HEK293 (cell line): ENCODE results near the gene HMCN1.

Source experiments
- CTCF ChIA-PET: fragments of 350-600 bp; formaldehyde crosslinking; extraction: SDS; loops from one replicate; lab custom pipeline; 2021; ENCODE audit warnings: antibody characterized with exemption; lab: Yijun Ruan, JAX
- POLR2A ChIA-PET: fragments of 300-600 bp; formaldehyde crosslinking; extraction: SDS; loops from one replicate; lab custom pipeline; 2020; ENCODE audit warnings: antibody characterized with exemption, inconsistent platforms; lab: Yijun Ruan, JAX
- H3K27ac ChIP-seq: fragments of 200-500 bp; sonication (Bioruptor generic); 2 replicates; pipeline ENCODE4 v1.5.1; 2014; ENCODE audit warnings: low read depth, low read length, control low read depth, inconsistent platforms; ENCODE audit errors: extremely low read depth
- H3K36me3 ChIP-seq, 2 experiments: fragments of 200-500 bp in 1 of 2; sonication (Bioruptor generic) in 1 of 2; 1 replicate in 1 of 2; 2 replicates in 1 of 2; pipeline ENCODE4 v1.5.1; 2014 to 2017; ENCODE audit warnings: inconsistent platforms in 2 of 2, low read length in 2 of 2; ENCODE audit not compliant: control insufficient read depth in 2 of 2, insufficient read depth in 1 of 2
- H3K4me1 ChIP-seq: fragments of 200-500 bp; sonication (Bioruptor generic); 2 replicates; pipeline ENCODE4 v1.5.1; 2014; ENCODE audit warnings: mild to moderate bottlenecking, low read length, inconsistent platforms; ENCODE audit not compliant: control insufficient read depth, insufficient read depth
- H3K4me3 ChIP-seq: 2 replicates; pipeline ENCODE4 v1.5.1; 2011; ENCODE audit warnings: low read depth, mild to moderate bottlenecking, control low read depth, low read length, moderate library complexity
- H3K9me3 ChIP-seq: fragments of 200-500 bp; sonication (Bioruptor generic); 2 replicates; pipeline ENCODE4 v1.5.1; 2014; ENCODE audit warnings: low read depth, low read length, inconsistent platforms; ENCODE audit not compliant: control insufficient read depth, insufficient read depth
- MEIS1 ChIP-seq: sonication (generic); formaldehyde crosslinking; IDR thresholded peaks from 2 replicates; pipeline ENCODE4 v1.8.1; 2022; ENCODE audit warnings: missing genetic modification reagents, mild to moderate bottlenecking, borderline replicate concordance
- REPIN1 ChIP-seq: fragments of 450-650 bp; formaldehyde crosslinking; IDR thresholded peaks from 2 replicates; pipeline ENCODE4 v1.5.1; 2017; ENCODE audit warnings: missing biosample characterization, missing genetic modification characterization, low read depth
- SP7 ChIP-seq: fragments of 450-650 bp; formaldehyde crosslinking; IDR thresholded peaks from 2 replicates; pipeline ENCODE4 v1.5.1; 2016; ENCODE audit warnings: missing biosample characterization, missing genetic modification characterization
- ZBTB7A ChIP-seq: fragments of 450-650 bp; formaldehyde crosslinking; IDR thresholded peaks from 2 replicates; pipeline ENCODE4 v1.5.1; 2016; ENCODE audit warnings: low read depth, missing biosample characterization, missing genetic modification characterization
- ZBTB8A ChIP-seq: fragments of 450-650 bp; formaldehyde crosslinking; IDR thresholded peaks from 2 replicates; pipeline ENCODE4 v1.5.1; 2016; ENCODE audit warnings: missing biosample characterization, missing genetic modification characterization
- ZNF138 ChIP-seq: fragments of 450-650 bp; formaldehyde crosslinking; IDR thresholded peaks from 2 replicates; pipeline ENCODE4 v1.5.1; 2016; ENCODE audit warnings: missing biosample characterization, missing genetic modification characterization, borderline replicate concordance
- ZNF211 ChIP-seq: fragments of 450-650 bp; formaldehyde crosslinking; IDR thresholded peaks from 2 replicates; pipeline ENCODE4 v1.5.1; 2016; ENCODE audit warnings: low read depth, missing biosample characterization, missing genetic modification characterization
- ZNF302 ChIP-seq: fragments of 450-650 bp; formaldehyde crosslinking; IDR thresholded peaks from 2 replicates; pipeline ENCODE4 v1.5.1; 2016; ENCODE audit warnings: missing biosample characterization, missing genetic modification characterization, low read depth
- ZNF335 ChIP-seq: fragments of 450-650 bp; formaldehyde crosslinking; conservative IDR thresholded peaks from 2 replicates; pipeline ENCODE4 v1.5.1; 2016; ENCODE audit warnings: missing biosample characterization, missing genetic modification characterization
- ZNF354C ChIP-seq: fragments of 450-650 bp; formaldehyde crosslinking; IDR thresholded peaks from 2 replicates; pipeline ENCODE4 v1.5.1; 2016; ENCODE audit warnings: missing biosample characterization, missing genetic modification characterization, low read depth, borderline replicate concordance
- ZNF473 ChIP-seq: fragments of 450-650 bp; formaldehyde crosslinking; IDR thresholded peaks from 2 replicates; pipeline ENCODE4 v1.5.1; 2017; ENCODE audit warnings: missing biosample characterization, missing genetic modification characterization
- ZNF555 ChIP-seq: fragments of 450-650 bp; formaldehyde crosslinking; conservative IDR thresholded peaks from 2 replicates; pipeline ENCODE4 v1.5.1; 2017; ENCODE audit warnings: missing biosample characterization, mild to moderate bottlenecking, missing genetic modification characterization, inconsistent platforms
- ZNF623 ChIP-seq: fragments of 450-650 bp; formaldehyde crosslinking; IDR thresholded peaks from 2 replicates; pipeline ENCODE4 v1.5.1; 2016; ENCODE audit warnings: missing biosample characterization, missing genetic modification characterization
- ZNF624 ChIP-seq: fragments of 450-650 bp; formaldehyde crosslinking; IDR thresholded peaks from 2 replicates; pipeline ENCODE4 v1.5.1; 2017; ENCODE audit warnings: missing biosample characterization, missing genetic modification characterization
- ZNF660 ChIP-seq: fragments of 450-650 bp; IDR thresholded peaks from 2 replicates; pipeline ENCODE4 v1.5.1; 2018; ENCODE audit warnings: missing biosample characterization, mild to moderate bottlenecking, missing genetic modification characterization
- ZNF747 ChIP-seq: fragments of 450-650 bp; formaldehyde crosslinking; IDR thresholded peaks from 2 replicates; pipeline ENCODE4 v1.5.1; 2016; ENCODE audit warnings: missing biosample characterization, missing genetic modification characterization
- ZNF768 ChIP-seq: fragments of 450-650 bp; formaldehyde crosslinking; IDR thresholded peaks from 2 replicates; pipeline ENCODE4 v1.5.1; 2018; ENCODE audit warnings: missing biosample characterization, mild to moderate bottlenecking, missing genetic modification characterization
- ZNF777 ChIP-seq: fragments of 450-650 bp; formaldehyde crosslinking; IDR thresholded peaks from 2 replicates; pipeline ENCODE4 v1.5.1; 2017; ENCODE audit warnings: missing biosample characterization, missing genetic modification characterization, borderline replicate concordance
- ZNF791 ChIP-seq: fragments of 450-650 bp; formaldehyde crosslinking; IDR thresholded peaks from 2 replicates; pipeline ENCODE4 v1.5.1; 2016; ENCODE audit warnings: missing biosample characterization, missing genetic modification characterization
- ZSCAN4 ChIP-seq: fragments of 450-650 bp; formaldehyde crosslinking; IDR thresholded peaks from 2 replicates; pipeline ENCODE4 v1.5.1; 2017; ENCODE audit warnings: missing biosample characterization, missing genetic modification characterization
- TF ChIP-seq, protein P1 (sequence below): fragments of 450-650 bp; formaldehyde crosslinking; IDR thresholded peaks from 2 replicates; pipeline ENCODE4 v1.5.1; 2016; ENCODE audit warnings: missing biosample characterization, missing genetic modification characterization
- TF ChIP-seq, protein P2 (sequence below): fragments of 450-650 bp; formaldehyde crosslinking; IDR thresholded peaks from 2 replicates; pipeline ENCODE4 v1.5.1; 2016; ENCODE audit warnings: missing biosample characterization, missing genetic modification characterization

Gene HMCN1

GRCh38 chr1:186220067-186220466 lies 485.9 kb downstream of the HMCN1 start:
- TF ChIP-seq ZNF354C (tag by site-specific recombination) (no peak), ZNF777 (no peak)
- TF ChIP-seq, all 188 proteins: peak for 0
- Histone ChIP-seq H3K9me3 (no peaks in the 10 kb centered on the region), H3K4me1 (no peaks in the 10 kb centered on the region), H3K27ac (no peak overlapping the region), H3K4me3 (no peak overlapping the region), H3K36me3 (no peaks in the 10 kb centered on the region)
- CTCF ChIA-PET, result no interaction called here
- POLR2A ChIA-PET, result no interaction called here

- POLR2A ChIA-PET, result no interaction called here
- CTCF ChIA-PET, result interaction anchor here (0.5 to 0.6 kb wide), 3 partner anchors 56 to 505 kb away, joined by 3 to 4 read pairs (median 3); no protein-coding TSS in a partner anchor
- H3K9me3 ChIP-seq, result no peaks in the 10 kb centered on the region
- H3K4me3 ChIP-seq, result no peak overlapping the region
- H3K4me1 ChIP-seq, result no peaks in the 10 kb centered on the region
- no peaks in the 10 kb centered on the region for H3K36me3 ChIP-seq
- TF ChIP-seq MEIS1 (CRISPR knock-in tag) (no peak), ZNF623 (tag by site-specific recombination) (peak; percentile 84)
- H3K27ac ChIP-seq, result no peak overlapping the region
These were observed 486.7 kb downstream of the HMCN1 start for GRCh38 chr1:186220911-186221310.

GRCh38 chr1:186225096-186225495 lies 490.9 kb downstream of the HMCN1 start:
- POLR2A ChIA-PET, result no interaction called here

More at GRCh38 chr1:186225096-186225495, 490.9 kb downstream of the HMCN1 start:
- H3K9me3 ChIP-seq, result no peaks in the 10 kb centered on the region
- CTCF ChIA-PET, result interaction anchor here (0.7 to 1.1 kb wide), 3 partner anchors 13 to 1621 kb away, joined by 3 to 6 read pairs (median 3); no protein-coding TSS in a partner anchor
- H3K4me1 ChIP-seq, result no peaks in the 10 kb centered on the region
- H3K36me3 ChIP-seq, result no peaks in the 10 kb centered on the region
- no peak overlapping the region for H3K27ac ChIP-seq
- TF ChIP-seq, protein P1, sequence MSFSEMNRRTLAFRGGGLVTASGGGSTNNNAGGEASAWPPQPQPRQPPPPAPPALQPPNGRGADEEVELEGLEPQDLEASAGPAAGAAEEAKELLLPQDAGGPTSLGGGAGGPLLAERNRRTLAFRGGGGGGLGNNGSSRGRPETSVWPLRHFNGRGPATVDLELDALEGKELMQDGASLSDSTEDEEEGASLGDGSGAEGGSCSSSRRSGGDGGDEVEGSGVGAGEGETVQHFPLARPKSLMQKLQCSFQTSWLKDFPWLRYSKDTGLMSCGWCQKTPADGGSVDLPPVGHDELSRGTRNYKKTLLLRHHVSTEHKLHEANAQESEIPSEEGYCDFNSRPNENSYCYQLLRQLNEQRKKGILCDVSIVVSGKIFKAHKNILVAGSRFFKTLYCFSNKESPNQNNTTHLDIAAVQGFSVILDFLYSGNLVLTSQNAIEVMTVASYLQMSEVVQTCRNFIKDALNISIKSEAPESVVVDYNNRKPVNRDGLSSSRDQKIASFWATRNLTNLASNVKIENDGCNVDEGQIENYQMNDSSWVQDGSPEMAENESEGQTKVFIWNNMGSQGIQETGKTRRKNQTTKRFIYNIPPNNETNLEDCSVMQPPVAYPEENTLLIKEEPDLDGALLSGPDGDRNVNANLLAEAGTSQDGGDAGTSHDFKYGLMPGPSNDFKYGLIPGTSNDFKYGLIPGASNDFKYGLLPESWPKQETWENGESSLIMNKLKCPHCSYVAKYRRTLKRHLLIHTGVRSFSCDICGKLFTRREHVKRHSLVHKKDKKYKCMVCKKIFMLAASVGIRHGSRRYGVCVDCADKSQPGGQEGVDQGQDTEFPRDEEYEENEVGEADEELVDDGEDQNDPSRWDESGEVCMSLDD (tag by site-specific recombination), result no peak
- TF ChIP-seq ZNF791 (tag by site-specific recombination), result no peak
- no peak for TF ChIP-seq ZNF624 (tag by site-specific recombination)
- TF ChIP-seq, protein P2, sequence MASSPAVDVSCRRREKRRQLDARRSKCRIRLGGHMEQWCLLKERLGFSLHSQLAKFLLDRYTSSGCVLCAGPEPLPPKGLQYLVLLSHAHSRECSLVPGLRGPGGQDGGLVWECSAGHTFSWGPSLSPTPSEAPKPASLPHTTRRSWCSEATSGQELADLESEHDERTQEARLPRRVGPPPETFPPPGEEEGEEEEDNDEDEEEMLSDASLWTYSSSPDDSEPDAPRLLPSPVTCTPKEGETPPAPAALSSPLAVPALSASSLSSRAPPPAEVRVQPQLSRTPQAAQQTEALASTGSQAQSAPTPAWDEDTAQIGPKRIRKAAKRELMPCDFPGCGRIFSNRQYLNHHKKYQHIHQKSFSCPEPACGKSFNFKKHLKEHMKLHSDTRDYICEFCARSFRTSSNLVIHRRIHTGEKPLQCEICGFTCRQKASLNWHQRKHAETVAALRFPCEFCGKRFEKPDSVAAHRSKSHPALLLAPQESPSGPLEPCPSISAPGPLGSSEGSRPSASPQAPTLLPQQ (tag by site-specific recombination), result no peak
- TF ChIP-seq ZNF211, result no peak
- no peak for TF ChIP-seq ZBTB8A
- TF ChIP-seq ZNF302 (tag by site-specific recombination), result no peak
- TF ChIP-seq ZNF768 (tag by site-specific recombination), result no peak
- no peak for TF ChIP-seq REPIN1
- no peak for TF ChIP-seq ZNF473
- no peak for TF ChIP-seq ZNF555 (tag by site-specific recombination)
- no peak for TF ChIP-seq ZBTB7A (tag by site-specific recombination)
- TF ChIP-seq ZNF335 (tag by site-specific recombination), result no peak
- no peak for TF ChIP-seq ZNF660 (tag by site-specific recombination)
- TF ChIP-seq ZNF747, result no peak
- TF ChIP-seq ZNF138 (tag by site-specific recombination), result no peak
- no peak for TF ChIP-seq SP7 (tag by site-specific recombination)
- TF ChIP-seq ZSCAN4, result no peak
- no peak overlapping the region for H3K4me3 ChIP-seq
